Measurements from ENCODE around the gene COLEC11.

COLEC11 gene

DNA sequence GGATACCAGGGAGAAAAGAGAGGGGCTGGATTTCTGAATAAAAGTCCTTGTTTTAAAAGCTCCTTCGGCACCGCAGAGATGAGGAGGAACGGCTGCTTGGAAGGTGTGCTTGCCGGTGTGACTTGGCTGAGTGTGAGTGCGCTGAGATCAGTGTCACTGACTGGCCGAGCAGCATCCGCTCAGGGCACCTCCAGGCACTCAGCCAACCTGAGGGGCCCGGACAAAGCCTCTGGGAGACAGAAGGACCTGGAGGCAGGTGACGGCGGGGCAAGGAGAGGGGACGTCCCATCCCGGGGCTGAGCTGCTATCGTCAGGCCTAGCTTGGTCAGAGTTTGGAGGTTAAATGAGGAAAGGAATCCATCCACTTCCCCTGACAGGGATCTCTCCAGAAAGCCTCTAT, 46.3 kb downstream of the COLEC11 start:
- no peak for DNase-seq

DNA sequence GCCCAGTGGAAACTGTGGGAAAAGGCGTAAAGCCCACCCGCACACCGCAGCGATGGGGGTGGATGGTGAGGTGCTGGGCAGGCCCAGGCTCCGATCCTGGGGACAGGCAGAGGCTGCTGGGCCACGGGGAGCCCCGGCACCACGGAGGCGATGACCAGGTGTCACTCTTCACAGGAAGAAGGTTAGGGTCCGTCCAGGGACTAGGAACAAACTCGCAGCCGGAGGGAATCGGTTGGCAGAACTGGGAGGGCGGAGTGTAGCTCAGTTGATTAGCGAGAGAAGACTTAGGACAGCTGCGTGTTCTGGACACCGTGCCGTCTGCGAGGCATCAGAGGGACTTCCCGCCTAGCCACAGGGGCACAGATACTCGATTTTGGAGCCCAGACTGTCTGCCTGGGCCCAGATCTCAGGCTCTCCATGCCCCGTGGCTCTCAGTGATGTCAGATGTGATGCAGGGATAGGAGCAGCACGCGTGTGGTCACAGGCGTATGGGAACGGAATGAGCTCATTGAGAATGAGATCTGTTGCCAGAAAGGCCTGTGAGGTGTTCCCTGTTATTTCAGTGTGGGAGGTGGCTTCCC, 47.0 kb downstream of the COLEC11 start:
- DNase-seq: no peak

DNA sequence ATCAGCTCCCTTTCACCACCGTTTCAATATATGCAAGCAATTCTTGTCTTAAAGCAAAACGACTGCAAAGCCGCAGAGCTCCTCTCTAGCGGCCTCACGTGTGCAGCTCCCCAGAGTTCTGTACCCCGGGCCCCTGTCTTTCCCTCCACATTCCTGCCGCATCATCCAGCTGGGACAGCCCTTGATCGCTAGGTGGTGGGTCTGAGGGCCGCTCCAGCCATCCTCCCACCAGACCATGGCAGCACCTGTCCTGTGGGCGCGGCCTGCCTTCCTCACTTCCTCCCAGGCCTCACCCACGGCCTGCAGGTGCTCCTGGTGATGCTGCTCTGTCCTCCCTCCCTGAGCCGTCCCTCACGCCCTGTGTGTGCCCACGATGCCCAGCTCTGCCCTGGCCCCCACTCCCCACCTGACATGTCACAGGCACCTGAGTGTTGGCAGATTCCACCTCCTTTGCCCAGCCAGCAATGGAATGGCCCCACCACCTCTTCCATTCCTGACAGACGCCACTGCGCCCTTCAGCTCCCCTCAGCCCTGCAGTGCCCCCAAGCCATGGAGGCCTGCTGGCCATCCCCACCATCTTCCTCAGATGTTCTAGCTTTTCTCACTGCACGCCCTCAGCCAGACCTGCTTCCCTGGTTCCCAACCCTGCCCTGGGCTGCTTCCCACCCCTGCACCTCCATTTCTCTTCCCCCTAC, 47.8 kb downstream of the COLEC11 start:
- no peak for DNase-seq

DNA sequence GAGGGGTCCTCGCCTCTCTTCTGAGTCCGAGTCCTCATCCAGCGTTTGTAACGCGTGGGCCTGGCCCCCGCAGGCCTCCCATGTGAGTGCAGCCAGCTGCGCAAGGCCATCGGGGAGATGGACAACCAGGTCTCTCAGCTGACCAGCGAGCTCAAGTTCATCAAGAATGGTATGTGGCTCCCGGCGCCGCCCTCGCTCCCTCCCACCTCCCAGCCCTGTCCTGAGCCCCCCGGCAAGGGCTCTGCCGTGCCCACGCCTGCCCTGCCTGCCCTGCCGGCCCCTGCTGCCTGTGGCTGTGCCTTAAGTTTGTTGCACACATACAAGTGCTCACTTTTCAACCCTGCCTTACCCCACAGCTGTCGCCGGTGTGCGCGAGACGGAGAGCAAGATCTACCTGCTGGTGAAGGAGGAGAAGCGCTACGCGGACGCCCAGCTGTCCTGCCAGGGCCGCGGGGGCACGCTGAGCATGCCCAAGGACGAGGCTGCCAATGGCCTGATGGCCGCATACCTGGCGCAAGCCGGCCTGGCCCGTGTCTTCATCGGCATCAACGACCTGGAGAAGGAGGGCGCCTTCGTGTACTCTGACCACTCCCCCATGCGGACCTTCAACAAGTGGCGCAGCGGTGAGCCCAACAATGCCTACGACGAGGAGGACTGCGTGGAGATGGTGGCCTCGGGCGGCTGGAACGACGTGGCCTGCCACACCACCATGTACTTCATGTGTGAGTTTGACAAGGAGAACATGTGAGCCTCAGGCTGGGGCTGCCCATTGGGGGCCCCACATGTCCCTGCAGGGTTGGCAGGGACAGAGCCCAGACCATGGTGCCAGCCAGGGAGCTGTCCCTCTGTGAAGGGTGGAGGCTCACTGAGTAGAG, 48.7 kb downstream of the COLEC11 start:
- DNase-seq: no peak

DNA sequence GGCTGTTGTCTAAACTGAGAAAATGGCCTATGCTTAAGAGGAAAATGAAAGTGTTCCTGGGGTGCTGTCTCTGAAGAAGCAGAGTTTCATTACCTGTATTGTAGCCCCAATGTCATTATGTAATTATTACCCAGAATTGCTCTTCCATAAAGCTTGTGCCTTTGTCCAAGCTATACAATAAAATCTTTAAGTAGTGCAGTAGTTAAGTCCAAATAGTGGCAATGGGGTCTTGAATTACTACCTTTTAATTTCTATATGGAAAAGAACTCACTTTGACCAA, 49.3 kb downstream of the COLEC11 start:
- no peak for DNase-seq

DNA sequence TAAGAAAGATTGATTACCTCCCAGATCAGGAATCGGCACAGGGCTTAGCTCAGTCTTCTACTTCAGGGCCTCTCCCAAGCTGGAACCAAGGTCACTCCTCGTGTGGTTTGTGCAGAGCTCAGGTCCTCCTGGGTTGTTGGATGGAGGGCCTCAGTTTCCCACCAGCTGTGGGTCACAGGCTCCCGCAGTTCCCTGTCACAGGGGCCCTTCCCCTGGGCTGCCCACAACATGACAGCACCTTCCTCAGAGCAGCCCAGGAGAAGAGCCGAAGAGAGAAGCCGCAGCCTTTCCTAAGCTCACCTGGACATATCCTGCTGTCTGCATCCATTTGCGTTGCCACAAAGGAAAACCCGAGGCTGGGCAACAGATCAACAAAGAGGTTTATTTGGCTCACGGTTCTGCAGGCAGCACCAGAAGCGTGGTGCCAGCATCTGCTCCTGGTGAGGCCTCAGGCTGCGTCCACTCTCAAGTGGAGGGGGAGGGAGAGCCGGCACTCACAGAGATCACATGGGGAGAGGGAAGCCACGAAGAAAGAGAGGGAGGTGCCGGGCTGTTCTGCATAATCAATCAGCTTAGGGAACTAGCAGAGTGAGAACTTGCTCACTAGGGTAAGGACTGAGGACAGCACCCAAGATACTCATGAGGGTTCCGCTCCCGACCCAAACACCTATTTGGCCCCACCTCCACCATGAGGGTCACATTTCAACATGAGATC, 50.1 kb downstream of the COLEC11 start:
- no peak for DNase-seq

DNA sequence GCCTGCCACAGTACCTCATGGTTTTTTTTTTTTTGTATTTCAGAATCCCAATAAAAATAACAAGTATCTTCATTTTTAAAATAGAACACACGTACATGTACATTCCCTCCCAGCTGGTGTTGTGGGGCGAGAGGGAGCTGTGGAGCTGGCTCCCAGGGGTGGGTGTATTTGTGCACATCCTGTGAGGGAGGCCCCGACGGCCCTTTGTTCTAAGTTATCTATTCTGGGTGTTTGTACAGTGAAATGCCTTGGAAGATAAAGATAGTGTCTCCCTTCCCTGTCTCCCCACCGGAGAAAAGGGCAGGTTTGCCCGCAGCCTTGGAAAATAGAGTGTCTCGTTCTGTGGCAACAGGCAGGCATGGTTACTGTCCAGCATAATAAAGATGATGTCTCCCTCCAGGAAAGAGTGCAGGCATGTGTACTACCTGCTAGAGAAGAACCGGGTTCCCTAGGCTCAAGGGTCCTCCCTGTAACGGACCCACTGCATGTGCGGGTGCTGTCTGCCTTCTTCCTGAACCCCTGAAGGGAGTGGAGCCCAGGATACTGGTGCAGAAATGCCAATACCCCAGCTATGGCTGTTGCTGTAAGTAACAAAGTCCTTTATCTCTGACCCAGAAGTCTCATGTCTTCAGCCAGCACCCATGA, 51.0 kb downstream of the COLEC11 start:
- no peak for DNase-seq

- DNase-seq: no peak
Measured at GRCh38 chr2:3646446-3646845, 51.5 kb downstream of the COLEC11 start.

DNA sequence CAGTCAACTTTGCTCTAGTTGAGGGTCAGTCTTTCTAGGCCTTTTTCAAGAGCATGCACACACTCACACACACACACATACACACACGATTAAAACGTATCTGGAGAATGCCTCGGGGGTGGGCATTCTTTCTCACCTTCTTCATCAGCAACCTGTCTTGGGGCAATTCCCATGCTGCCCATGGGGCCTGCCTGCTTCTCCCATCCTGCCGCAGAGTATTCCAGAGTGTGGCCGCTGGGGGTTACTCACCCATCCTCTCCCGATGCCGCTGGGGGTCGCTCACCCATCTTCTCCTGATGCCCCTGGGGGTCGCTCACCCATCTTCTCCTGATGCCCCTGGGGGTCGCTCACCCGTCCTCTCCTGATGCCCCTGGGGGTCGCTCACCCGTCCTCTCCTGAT, 52.3 kb downstream of the COLEC11 start:
- no peak for DNase-seq

DNA sequence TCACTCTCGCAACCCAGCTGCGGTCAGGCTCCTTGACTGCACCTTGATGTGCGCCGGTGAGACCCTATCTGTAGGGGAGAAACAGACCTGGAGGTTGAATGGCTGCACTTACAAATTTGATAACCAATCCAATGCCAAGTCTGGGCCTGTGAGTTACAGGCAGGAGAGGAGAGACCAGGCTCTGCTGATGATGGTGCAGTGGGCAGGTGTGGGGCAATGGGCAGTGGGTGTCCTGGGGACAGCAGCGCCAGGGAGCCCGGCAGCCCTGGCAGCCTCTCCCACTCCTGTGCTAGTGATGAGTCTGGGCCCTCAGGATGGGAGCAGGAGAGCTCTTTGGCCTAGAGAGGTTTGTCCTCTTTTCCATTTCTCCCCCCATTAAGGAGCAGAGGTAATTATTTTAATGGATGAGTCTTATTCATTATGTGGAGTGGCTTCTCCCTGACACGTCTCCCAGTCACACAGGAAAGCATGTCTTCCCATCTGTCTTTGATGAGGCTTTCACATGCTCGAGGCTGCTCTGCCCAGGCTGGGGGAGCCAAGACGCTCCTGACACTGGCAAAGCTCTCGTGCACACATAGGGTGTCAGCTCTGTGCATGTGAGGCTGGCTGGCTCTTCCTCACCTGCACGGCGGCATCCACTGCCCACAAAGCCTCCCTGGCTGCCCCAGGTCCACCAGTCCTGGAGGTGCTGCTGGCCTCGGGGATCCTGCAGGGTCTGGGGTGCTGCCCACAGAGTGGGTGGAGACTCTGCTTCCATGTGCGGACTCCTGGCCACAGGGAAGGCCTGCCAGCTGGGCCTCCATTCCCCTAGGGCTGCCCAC, 53.1 kb downstream of the COLEC11 start:
- DNase-seq: no peak

DNA sequence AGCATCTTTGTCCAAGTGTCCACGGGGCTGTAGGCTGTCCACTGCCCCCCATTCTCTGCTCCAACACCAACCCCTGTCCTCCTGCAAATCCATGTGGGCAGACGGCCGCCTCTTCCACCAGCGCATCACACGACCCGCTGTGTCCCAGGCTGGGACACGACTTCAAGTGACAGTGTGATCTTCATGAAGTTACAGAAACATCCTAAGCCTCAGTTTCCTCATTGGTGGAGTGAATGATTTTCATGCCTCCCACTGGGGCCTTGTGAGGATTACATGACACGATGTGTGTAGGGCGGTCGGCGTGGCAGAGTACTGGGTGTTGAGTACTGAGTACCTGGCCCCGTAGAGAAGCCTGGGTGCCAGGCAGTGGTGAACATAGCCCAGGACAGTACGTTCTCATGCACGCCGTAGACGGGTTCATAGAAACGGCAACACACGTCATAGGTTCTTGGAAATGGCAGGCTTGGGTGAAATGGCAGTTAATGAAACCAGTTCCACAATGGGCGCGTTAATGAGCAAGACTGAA, 53.8 kb downstream of the COLEC11 start:
- no peak for DNase-seq

- DNase-seq: no peak
Measured at GRCh38 chr2:3649581-3649980, 54.7 kb downstream of the COLEC11 start.

DNA sequence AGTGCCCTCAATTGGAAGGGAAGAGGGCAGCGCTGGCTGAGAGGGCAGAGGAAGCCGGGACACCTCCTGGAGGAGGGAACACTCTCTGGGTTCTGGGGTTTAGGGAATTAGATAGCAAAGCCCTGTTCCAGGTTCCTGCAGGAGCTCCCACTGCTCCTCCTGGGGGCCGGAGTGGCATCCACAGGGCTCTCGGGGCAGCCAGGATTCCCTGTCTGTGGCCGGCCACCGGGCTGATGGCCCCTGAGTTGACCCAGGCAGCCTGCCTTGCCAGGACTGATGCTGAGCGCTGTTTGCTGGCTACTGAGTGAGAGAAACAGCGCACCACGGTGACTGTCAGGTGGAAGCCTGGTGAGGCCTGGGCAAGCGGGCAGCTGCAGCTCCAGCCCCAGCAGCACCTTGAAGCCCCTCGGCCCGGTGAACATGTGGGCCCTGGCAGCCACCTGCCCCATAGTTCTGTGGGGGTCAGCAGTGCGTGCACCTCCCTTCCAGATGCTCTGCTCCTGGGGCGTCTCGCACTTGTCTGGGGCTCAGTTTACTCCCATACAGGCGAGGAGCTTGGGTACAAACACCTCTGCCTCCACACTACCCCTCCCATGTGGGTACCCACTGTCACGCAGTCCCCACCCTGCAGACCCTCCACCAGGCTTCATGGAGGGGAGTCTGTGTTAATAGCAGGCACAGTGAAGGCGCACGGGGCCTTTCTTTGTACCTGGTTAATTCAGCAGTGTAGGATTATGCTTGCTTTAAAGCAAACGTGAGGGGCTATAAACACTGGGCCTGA, 55.4 kb downstream of the COLEC11 start:
- DNase-seq: no peak

GRCh38 chr2:3651691-3652648, 57.1 kb downstream of the COLEC11 start:
- DNase-seq: peak; percentile 8 to 40 (median 28)

DNA sequence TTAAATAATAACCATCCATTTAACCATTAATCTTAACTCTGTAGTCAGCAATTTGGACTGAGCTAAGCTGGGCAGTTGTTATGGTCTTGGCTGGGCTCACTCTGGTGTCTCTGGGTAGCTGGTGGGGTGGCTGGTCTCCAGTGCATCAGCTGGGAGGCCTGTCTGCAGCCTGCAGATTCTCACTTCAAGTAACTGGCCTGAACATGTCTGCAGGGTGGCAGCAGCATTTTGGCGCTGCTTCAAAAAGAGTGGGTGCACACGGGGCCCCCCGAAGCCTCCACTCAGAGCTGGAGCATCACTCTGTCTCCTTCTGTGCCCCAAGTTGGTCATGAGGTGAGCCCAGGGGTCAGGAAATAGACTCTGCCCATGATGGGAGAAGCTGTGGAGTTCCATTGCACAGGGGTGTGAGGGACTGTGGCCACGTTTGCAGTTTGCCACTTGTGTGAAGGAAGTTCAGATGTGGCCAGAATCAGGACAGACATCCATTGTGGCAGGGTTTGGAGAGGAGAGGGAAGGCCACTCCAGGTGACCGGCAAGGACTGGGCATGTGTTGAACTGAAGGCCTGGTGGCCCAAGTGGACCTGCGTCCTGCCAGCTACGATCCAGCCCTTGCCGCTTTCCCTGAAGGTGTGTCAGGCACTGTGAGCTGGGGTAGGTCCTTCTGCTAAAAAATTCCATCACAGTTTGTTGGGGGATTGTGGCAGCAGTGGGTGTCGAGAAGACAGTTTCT, 58.1 kb downstream of the COLEC11 start:
- DNase-seq: no peak

- no peak for DNase-seq
Measured at GRCh38 chr2:3654011-3654410, 59.1 kb downstream of the COLEC11 start.

DNA sequence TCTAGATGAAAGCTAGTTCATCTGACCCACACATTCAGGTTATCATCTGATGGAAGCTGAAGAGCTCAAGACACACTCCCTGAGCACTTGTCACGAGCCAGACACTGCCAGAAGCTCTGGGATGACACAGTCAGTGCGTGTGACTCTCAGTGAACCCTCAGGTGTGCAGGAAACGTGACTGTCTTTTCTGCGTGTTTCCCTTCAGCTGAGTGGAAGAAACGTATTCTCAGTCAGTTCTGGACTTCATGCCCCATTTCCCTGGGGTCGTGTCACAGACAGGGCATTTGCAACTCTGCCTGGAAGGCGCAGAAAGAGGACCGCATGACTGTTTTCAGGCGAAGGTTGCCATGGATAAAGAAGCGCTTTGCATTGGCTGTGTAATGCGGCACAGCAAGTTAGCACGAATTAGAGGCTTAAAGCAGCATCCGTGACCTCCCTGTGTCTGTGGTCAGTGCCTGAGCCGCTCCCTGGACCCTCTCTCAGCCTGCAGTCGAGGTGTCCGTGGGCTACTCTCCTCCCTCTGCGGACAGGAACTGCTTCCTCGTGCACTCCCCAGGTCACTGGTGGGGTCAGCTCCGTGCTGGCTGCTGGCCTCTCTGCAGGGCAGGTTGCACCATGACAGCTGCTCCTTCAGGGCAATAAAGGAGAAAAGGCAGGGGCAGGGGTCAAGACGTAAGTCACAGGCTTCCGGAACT, 59.8 kb downstream of the COLEC11 start:
- DNase-seq: no peak
